Measurements from ENCODE around the gene TP53BP1.

DNA sequence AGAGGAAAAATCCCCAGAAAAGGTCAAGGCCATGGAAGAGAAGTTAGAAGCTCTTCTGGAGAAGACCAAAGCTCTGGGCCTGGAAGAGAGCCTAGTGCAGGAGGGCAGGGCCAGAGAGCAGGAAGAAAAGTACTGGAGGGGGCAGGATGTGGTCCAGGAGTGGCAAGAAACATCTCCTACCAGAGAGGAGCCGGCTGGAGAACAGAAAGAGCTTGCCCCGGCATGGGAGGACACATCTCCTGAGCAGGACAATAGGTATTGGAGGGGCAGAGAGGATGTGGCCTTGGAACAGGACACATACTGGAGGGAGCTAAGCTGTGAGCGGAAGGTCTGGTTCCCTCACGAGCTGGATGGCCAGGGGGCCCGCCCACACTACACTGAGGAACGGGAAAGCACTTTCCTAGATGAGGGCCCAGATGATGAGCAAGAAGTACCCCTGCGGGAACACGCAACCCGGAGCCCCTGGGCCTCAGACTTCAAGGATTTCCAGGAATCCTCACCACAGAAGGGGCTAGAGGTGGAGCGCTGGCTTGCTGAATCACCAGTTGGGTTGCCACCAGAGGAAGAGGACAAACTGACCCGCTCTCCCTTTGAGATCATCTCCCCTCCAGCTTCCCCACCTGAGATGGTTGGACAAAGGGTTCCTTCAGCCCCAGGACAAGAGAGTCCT is 33.4 kb upstream of the TP53BP1 start:
- TF ChIP-seq, protein P1, sequence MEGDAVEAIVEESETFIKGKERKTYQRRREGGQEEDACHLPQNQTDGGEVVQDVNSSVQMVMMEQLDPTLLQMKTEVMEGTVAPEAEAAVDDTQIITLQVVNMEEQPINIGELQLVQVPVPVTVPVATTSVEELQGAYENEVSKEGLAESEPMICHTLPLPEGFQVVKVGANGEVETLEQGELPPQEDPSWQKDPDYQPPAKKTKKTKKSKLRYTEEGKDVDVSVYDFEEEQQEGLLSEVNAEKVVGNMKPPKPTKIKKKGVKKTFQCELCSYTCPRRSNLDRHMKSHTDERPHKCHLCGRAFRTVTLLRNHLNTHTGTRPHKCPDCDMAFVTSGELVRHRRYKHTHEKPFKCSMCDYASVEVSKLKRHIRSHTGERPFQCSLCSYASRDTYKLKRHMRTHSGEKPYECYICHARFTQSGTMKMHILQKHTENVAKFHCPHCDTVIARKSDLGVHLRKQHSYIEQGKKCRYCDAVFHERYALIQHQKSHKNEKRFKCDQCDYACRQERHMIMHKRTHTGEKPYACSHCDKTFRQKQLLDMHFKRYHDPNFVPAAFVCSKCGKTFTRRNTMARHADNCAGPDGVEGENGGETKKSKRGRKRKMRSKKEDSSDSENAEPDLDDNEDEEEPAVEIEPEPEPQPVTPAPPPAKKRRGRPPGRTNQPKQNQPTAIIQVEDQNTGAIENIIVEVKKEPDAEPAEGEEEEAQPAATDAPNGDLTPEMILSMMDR (IDR thresholded peaks at IDR 0.05; ENCODE audit: low read length), result no peak
- TF ChIP-seq EZH2 (optimal IDR thresholded peaks at IDR 0.05; ENCODE audit: low read depth, low read length) (no peak), EZH2phosphoT487 (IDR thresholded peaks at IDR 0.05; ENCODE audit: low read length) (no peak)
